MM.1S (cell line): ENCODE measurements around the gene SLC6A9.

Experiments
- EZH2 ChIP-seq: fragments of 300-600 bp; sonication (generic); optimal IDR thresholded peaks from 2 replicates; pipeline ENCODE3; 2017; ENCODE audit warnings: low read depth, mild to moderate bottlenecking, antibody characterized with exemption, low read length, mixed read lengths
- TF ChIP-seq, protein P1 (sequence below): fragments of 300-600 bp; sonication (generic); IDR thresholded peaks from 2 replicates; pipeline ENCODE4 v1.5.1; 2016; ENCODE audit warnings: antibody characterized with exemption, low read length, mixed read lengths

DNA sequence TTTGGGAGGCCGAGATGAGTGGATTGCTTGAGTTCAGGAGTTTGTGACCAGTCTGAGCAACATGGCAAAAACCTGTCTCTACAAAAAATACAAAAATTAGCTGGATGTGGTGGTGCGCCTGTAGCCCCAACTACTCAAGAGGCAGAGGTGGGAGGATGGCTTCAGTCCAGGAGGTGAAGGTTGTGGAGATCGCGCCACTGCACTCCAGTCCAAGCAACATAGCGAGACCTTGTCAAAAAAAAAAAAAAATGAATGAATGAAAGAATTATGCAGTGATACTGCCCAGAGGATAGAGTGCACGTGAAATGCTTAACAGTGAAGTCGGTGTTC is 61.9 kb downstream of the SLC6A9 start:
- TF ChIP-seq, protein P1, sequence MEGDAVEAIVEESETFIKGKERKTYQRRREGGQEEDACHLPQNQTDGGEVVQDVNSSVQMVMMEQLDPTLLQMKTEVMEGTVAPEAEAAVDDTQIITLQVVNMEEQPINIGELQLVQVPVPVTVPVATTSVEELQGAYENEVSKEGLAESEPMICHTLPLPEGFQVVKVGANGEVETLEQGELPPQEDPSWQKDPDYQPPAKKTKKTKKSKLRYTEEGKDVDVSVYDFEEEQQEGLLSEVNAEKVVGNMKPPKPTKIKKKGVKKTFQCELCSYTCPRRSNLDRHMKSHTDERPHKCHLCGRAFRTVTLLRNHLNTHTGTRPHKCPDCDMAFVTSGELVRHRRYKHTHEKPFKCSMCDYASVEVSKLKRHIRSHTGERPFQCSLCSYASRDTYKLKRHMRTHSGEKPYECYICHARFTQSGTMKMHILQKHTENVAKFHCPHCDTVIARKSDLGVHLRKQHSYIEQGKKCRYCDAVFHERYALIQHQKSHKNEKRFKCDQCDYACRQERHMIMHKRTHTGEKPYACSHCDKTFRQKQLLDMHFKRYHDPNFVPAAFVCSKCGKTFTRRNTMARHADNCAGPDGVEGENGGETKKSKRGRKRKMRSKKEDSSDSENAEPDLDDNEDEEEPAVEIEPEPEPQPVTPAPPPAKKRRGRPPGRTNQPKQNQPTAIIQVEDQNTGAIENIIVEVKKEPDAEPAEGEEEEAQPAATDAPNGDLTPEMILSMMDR: no peak
- TF ChIP-seq EZH2: no peak
